GM21447 (cell line): ENCODE data around the gene CENPX.

Experiments used
- ATAC-seq: cut with Tn5 transposase; IDR thresholded peaks from one replicate; pipeline ENCODE4 v1.9.1; 2021; ENCODE audit not compliant: unreplicated experiment

CENPX gene

GRCh38 chr17:82025401-82026107 lies 2.9 kb upstream of the CENPX start:
- ATAC-seq, result no peak

- no peak for ATAC-seq
Measured at GRCh38 chr17:82024859-82025258, 2.2 kb upstream of the CENPX start.

- peak; percentile 6 for ATAC-seq
Measured at GRCh38 chr17:82023447-82024241, 966 bp upstream of the CENPX start.

DNA sequence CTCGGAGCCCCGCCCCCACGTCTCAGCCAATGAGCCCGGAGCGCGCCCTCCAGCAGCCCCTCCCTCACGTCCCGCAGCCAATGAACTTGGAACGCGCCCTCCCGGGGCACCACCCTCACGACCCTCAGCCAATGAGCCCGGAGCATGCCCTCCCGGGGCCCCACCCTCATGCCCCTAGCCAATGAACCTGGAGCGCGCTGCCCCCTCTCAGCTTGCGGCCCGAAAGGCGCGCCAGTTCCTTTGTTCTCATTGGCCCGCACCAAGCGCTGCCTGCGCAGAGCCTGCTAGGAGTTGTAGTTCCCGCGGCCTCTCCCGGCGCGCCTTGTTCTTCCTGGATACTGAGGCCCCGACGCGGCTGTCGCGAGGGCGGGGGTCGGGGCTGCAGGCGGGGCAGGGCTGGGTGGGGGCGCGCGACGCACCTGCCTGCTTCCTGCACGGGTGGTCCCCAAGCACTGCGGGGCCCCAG lies 336 bp upstream of the CENPX start, which contains the start of gene LRRC45:
LRRC45 (plus strand) TSS at position 325 of the 466 bp plus-strand sequence. CDS start 339 bp downstream, outside the sequence.
- peak; percentile 82 for ATAC-seq

- no peak for ATAC-seq
Measured at GRCh38 chr17:82021900-82022309, 773 bp downstream of the CENPX start.

- ATAC-seq, result no peak
Measured at GRCh38 chr17:82021107-82021899, 1.4 kb downstream of the CENPX start.

GRCh38 chr17:82020572-82021106 lies 2.0 kb downstream of the CENPX start:
- no peak for ATAC-seq

- ATAC-seq, result no peak
Measured at GRCh38 chr17:82019690-82020571, 2.7 kb downstream of the CENPX start.

- ATAC-seq, result no peak
Measured at GRCh38 chr17:82018989-82019689, 3.5 kb downstream of the CENPX start.

GRCh38 chr17:82018152-82018988 lies 4.3 kb downstream of the CENPX start:
- ATAC-seq, result no peak

DNA sequence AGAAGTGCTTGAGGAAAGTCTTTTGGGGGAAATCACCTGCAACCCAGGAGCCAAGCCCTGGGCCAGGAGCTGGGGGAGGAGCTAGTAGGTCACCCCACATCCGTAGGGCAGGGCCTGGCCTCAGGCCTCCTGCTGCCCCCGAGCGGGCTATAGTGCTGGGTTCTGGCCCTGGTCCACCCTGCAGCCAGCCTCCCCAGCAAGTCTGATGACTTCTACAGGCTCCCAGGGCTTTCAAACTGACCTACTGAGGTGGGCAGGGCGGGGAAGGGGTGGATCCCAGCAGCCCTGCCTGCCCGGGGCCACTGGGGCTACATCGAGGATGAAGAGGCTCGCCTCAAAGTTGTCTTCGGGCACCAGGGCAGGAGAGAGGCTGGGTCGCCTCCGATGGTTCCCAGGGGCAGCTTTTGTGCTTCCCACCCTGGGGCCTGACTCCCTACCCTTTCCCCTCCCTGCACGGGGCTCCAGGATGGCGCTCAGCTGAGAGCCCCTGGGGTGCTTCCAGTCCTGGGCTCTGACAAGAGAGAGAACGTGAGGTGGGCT lies 5.0 kb downstream of the CENPX start:
- no peak for ATAC-seq

DNA sequence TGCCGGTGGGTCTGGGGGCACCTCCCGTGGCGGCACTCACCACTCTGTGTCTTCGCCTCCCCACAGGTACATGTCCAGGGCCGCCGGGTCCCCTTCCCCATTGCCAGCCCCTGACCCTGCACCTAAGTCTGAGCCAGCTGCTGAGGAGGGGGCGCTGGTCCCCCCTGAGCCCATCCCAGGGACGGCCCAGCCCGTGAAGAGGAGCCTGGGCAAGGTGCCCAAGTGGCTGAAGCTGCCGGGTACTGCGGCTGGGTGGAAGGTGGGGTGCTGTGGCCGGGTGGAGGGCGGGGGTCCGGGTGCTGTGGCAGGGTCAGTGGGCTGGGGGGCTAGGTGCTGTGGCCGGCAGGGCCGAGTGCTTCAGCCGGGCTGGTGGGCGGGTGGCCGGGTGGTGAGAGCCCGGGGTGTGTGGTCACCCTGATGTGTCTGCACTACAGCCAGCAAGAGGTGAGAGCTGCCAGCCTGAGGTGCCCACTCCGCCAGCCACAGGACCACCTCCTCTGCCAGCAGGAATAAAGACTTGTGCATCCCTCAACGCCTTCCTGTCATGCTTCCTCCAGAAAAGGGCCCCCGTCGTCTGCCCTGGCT lies 5.7 kb downstream of the CENPX start:
- ATAC-seq, result no peak

DNA sequence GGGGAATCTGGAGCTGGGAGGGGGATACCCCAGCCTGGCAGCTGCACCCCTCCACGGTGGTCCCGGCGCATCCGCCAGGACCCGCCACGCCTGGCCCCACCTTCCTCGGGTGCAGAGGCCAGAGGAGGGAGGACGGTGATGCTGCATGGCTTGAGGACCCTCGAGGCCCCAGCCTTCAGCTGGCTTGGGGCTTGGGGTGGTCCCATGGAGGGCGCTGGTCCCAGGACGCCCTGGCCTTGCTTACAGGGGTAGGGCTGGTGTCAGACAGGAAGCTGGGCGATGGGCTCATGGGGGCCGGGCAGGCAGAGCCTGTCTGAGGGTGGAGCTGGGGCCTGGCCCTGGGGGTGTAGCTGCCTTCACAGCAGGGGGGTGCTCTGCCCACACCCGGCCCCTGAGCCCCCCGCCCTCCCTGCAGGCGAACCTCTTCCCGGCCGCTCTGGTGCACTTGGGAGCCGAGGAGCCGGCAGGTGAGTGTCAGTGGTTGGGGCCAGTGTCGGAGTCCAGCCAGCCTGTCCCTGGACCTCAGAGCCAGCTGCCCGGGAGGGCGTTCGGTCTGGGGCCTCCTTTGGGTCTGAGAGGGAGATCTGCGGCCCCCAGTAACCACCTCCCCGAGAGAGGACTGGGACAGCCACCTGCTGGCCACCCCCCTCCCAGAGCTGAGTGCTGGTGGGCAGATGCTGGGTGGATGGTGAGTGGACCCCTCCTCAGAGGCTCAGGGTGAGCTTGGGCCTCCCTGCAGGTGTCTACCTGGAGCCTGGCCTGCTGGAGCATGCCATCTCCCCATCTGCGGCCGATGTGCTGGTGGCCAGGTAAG lies 6.4 kb downstream of the CENPX start:
- no peak for ATAC-seq

DNA sequence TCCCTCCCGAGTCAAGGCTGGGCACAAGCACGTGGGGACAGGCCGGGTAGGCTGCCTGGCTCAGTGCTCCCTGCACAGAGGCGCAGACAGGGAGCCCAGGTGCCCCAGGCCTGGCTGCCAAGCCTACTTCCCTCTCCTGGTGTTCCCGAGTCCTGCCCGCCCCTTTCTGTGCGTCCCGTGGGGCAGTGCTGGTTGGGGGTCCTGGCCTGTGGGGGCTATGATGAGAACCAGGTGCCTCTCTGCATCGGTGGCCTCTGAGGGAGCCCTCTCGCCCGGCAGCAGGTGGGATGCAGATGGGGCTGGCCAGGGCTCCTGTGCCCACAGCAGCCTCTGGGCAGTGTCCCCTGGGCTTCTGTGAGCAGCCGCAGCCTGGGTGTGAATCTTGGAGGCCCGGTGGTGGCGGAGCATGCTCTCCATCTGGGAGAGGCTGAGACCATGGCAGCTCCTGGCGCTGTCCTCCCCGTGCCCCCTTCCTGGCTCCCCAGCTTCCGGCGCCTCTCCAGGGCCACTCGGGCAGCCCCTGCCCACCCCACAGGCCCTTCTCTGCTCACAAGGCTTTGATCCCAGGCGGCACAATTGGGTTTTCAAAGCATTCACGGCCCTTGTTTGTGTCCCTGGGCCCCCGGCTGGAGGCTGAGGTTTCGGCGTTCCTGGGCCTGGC lies 7.2 kb downstream of the CENPX start:
- no peak for ATAC-seq

DNA sequence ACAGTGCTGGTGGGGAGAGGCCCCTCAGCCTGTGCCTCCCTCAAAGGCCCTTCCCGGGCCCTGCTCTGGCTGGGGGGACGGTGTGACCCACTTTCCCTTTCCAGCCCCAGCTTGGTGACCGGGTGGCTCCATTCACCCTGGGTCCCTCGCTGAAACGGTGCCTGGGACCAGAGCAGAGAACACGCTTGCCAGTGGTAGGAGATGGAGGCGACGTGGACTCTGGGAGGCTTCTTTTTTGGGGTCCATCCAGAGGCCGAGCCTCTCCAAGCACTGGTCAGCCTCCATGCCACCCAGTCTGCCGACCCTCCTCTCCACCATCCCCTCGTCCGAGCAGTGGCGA lies 7.7 kb downstream of the CENPX start:
- no peak for ATAC-seq

DNA sequence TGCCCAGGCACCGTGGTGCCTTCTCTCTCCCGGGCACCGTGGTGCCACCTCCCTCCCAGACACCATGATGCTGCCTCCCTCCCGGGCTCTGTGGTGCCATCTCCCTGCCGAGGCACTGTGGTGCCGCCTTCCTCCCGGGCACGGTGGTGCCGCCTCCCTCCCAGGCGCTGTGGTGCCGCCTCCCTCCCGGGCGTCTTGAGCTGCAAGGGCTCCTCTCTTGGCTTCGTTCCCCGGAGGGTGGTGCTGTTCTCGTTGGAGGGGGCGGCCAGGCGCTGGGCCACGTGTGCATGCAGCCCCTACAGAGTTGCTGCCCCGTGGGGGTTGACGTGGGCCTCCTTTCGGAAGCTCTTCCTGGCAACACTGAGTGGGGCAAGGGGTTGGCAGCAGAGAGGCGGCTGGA lies 8.2 kb downstream of the CENPX start:
- no peak for ATAC-seq
